Ishikawa (cell line): ENCODE results near the gene DPH6.
A peak's percentile ranks its signal among the peaks of the same experiment; 100 is the strongest.

Experiments
- CEBPB ChIP-seq: IDR thresholded peaks from 2 replicates; pipeline ENCODE4 v1.6.1; 2012
- CREB1 ChIP-seq: IDR thresholded peaks from 2 replicates; pipeline ENCODE4 v1.6.1; 2012; ENCODE audit warnings: low read depth
- EGR1 ChIP-seq: IDR thresholded peaks from 2 replicates; pipeline ENCODE4 v1.6.1; 2012
- EP300 ChIP-seq: IDR thresholded peaks from 2 replicates; pipeline ENCODE4 v1.6.1; 2012; ENCODE audit warnings: borderline replicate concordance
- FOXM1 ChIP-seq: IDR thresholded peaks from 2 replicates; pipeline ENCODE4 v1.6.1; 2012; ENCODE audit warnings: low read depth, borderline replicate concordance
- NFIC ChIP-seq: IDR thresholded peaks from 2 replicates; pipeline ENCODE4 v1.6.1; 2012
- RAD21 ChIP-seq: IDR thresholded peaks from 2 replicates; pipeline ENCODE4 v1.6.1; 2012; ENCODE audit warnings: low read depth
- TAF1 ChIP-seq: IDR thresholded peaks from 2 replicates; pipeline ENCODE4 v1.6.1; 2012; ENCODE audit warnings: low read depth, mild to moderate bottlenecking
- TCF12 ChIP-seq: IDR thresholded peaks from 2 replicates; pipeline ENCODE4 v1.6.1; 2012; ENCODE audit warnings: low read depth
- TEAD4 ChIP-seq: IDR thresholded peaks from 2 replicates; pipeline ENCODE4 v1.6.1; 2012
- YY1 ChIP-seq: IDR thresholded peaks from 2 replicates; pipeline ENCODE4 v1.6.1; 2012; ENCODE audit warnings: low read depth
- ZBTB7A ChIP-seq: IDR thresholded peaks from 2 replicates; pipeline ENCODE4 v1.6.1; 2012; ENCODE audit warnings: low read depth
- TF ChIP-seq, protein P1 (sequence below): IDR thresholded peaks from 2 replicates; pipeline ENCODE4 v1.6.1; 2012
- TF ChIP-seq, protein P2 (sequence below): IDR thresholded peaks from 2 replicates; pipeline ENCODE4 v1.6.1; 2012
- TF ChIP-seq, protein P3 (sequence below): IDR thresholded peaks from 2 replicates; pipeline ENCODE4 v1.6.1; 2012; ENCODE audit warnings: low read depth, mild to moderate bottlenecking

The DPH6 gene

DNA sequence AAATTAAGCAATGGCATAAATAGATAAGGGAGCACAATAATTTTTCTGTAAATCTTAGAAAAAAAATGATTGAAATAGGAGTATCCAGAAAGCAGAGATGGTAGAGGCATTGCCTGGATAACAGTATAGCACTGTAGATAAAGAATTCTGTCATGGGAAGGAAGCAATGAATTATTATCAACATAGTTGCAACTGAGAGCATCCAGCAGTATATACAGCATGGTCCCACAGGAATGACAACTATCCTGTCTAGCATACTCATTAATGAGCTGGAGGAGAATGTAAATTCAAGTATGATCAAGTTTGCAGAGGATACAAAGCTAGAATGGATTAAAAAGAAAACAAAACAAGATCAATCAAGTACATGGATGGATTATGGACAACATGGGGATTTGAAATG is 90.8 kb downstream of the DPH6 start:
- TF ChIP-seq, protein P1, sequence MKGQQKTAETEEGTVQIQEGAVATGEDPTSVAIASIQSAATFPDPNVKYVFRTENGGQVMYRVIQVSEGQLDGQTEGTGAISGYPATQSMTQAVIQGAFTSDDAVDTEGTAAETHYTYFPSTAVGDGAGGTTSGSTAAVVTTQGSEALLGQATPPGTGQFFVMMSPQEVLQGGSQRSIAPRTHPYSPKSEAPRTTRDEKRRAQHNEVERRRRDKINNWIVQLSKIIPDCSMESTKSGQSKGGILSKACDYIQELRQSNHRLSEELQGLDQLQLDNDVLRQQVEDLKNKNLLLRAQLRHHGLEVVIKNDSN, result no peak
- TF ChIP-seq TEAD4, result no peak
- TF ChIP-seq TAF1, result no peak
- TF ChIP-seq YY1, result no peak
- TF ChIP-seq EP300, result no peak
- TF ChIP-seq FOXM1, result no peak

DNA sequence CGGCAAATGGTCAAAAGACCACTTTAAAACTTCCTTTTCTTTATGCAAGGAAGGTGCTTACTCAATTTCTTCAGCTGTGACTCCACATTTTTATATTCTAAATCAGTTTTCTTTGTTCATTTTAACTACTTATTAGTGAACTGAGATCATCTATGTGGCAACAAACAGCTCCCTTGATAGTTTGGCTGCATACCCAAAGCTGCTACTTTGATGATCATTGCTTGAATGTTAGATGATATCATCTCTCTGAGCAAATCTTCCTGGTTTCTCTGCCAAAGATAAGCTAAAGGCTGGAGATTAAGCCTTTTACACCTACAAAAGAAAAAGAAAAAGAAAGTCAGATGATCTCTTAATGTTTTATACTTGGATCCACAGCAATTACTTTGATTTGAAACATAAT is 95.5 kb downstream of the DPH6 start:
- TF ChIP-seq, protein P2, sequence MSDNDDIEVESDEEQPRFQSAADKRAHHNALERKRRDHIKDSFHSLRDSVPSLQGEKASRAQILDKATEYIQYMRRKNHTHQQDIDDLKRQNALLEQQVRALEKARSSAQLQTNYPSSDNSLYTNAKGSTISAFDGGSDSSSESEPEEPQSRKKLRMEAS, result no peak
- TF ChIP-seq YY1, result no peak
- no peak for TF ChIP-seq CEBPB
- no peak for TF ChIP-seq FOXM1
- TF ChIP-seq, protein P3, sequence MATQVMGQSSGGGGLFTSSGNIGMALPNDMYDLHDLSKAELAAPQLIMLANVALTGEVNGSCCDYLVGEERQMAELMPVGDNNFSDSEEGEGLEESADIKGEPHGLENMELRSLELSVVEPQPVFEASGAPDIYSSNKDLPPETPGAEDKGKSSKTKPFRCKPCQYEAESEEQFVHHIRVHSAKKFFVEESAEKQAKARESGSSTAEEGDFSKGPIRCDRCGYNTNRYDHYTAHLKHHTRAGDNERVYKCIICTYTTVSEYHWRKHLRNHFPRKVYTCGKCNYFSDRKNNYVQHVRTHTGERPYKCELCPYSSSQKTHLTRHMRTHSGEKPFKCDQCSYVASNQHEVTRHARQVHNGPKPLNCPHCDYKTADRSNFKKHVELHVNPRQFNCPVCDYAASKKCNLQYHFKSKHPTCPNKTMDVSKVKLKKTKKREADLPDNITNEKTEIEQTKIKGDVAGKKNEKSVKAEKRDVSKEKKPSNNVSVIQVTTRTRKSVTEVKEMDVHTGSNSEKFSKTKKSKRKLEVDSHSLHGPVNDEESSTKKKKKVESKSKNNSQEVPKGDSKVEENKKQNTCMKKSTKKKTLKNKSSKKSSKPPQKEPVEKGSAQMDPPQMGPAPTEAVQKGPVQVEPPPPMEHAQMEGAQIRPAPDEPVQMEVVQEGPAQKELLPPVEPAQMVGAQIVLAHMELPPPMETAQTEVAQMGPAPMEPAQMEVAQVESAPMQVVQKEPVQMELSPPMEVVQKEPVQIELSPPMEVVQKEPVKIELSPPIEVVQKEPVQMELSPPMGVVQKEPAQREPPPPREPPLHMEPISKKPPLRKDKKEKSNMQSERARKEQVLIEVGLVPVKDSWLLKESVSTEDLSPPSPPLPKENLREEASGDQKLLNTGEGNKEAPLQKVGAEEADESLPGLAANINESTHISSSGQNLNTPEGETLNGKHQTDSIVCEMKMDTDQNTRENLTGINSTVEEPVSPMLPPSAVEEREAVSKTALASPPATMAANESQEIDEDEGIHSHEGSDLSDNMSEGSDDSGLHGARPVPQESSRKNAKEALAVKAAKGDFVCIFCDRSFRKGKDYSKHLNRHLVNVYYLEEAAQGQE, result no peak
- no peak for TF ChIP-seq EGR1

DNA sequence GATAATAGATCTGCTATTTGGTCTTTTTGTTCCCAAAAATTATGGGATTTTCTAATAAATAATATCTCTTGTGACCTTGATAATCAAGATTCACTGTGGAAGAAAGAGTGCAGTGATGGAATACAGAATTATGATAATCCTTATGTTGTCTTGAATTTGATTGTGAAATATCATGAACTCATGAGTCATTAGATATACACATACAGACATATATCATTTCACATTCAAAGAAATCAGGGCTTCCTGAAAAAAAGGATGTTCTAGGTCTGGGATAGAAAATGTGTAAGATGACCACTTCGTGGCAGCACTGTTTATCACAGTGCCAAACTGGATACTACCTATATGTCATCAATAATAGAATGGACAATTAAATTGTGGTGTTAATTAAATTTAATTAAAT is 97.7 kb downstream of the DPH6 start:
- TF ChIP-seq YY1 (no peak), EP300 (no peak), CEBPB (no peak), TEAD4 (no peak)

DNA sequence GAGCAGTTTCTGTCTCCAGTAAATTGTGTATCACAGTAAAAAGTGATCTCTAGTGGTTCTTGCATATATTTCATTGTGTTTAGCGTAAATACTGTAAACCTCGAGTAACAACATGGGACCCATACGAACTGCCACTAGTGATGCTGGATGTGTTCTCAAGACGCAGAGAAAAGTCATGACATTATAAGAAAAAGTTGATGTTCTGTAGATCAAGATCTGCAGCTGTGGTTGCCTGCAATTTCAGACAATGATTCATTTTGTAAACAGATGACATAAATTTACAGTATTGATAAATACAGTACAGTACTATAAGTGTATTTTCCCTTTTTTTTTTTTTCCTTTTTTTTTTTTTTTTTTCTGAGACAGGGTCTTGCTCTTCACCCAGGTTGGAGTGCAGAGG is 100.1 kb downstream of the DPH6 start:
- TF ChIP-seq RAD21 (no peak), CEBPB (no peak), TCF12 (no peak)

DNA sequence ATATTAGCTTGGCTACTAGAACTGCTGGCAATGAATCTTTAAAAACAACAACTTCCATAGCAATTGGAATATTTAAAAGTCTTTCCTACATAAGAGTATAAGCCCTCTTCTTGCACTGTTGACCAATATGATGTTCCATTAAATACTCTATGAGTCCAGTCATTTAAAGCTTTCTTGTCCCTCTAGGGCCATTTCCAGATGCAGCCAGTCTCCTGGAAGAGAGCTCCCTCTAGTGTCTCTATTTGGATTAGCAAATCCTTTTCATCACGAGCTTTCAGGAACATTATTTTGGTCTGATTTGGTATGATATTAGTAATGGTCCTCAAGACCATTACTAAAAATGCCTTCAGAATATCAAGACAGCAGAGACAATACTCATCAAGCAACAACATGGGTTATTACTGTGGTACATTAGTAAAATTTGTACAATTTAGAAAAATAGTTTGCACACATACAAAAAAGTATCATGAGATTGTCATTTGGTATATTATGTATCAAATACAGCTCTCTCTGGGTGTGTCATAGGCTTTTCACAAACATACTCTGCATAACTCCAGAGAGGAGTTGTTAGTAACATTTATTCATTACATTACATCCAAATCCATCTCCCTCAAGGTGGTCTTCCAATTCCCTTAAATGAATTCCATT is 101.3 kb downstream of the DPH6 start:
- TF ChIP-seq YY1, result no peak
- TF ChIP-seq, protein P3, result no peak
- peak; percentile 81 for TF ChIP-seq RAD21

DNA sequence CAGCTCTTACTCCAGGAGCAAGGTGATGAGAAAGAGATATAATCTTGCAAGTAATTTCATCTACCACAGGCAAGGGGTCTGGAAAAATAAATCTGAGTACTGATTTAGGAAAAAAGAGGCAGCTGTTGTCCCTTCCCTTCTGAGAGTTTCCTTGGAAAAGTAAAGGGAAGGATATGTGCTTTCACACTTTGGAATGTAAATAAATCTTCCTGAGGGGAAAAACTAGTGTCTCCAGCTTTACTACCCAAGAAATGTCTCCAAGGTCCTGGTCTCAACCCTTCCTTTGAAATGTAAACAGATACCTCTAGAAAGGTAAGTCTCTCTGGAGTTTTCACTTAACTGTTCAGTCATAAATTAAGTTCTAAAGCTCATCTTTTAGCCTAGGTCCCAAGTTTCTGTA is 102.6 kb downstream of the DPH6 start:
- TF ChIP-seq EP300 (no peak), TAF1 (no peak), CREB1 (no peak), RAD21 (no peak), TCF12 (no peak), ZBTB7A (no peak), NFIC (no peak), EGR1 (no peak), CEBPB (no peak), FOXM1 (no peak), TEAD4 (no peak), YY1 (no peak)
- TF ChIP-seq, protein P3, result no peak
- TF ChIP-seq, protein P2, result no peak
- TF ChIP-seq, protein P1, result no peak
